H54 (cell line): ENCODE data around the gene SERHL2.

ENCODE experiments used
- DNase-seq: peaks from one replicate; pipeline ENCODE4 v3.0.0; 2011; ENCODE audit warnings: low spot score, mixed read lengths; ENCODE audit not compliant: insufficient read length
- FAIRE-seq: peaks from 3 replicates; lab custom pipeline; 2011; peaks lifted over from hg19 to GRCh38; lab: Jason Lieb, UNC
- POLR2A ChIP-seq: IDR thresholded peaks from 2 replicates; pipeline ENCODE4 v1.6.1; 2011; ENCODE audit warnings: low read depth, mild to moderate bottlenecking, low read length

The SERHL2 gene

GRCh38 chr22:42617155-42617983 lies 63.6 kb downstream of the SERHL2 start:
- TF ChIP-seq POLR2A, result no peak
- no peak for DNase-seq
- no peak for FAIRE-seq

GRCh38 chr22:42619261-42620063 lies 65.7 kb downstream of the SERHL2 start:
- TF ChIP-seq POLR2A, result no peak
- FAIRE-seq, result no peak
- DNase-seq, result no peak

GRCh38 chr22:42620084-42620483 lies 66.3 kb downstream of the SERHL2 start:
- DNase-seq (no peak), FAIRE-seq (no peak)
- TF ChIP-seq POLR2A, result no peak

- TF ChIP-seq POLR2A, result no peak
- DNase-seq (no peak), FAIRE-seq (no peak)
Observed at GRCh38 chr22:42621505-42622002, 67.8 kb downstream of the SERHL2 start.

- DNase-seq (no peak), FAIRE-seq (no peak)
- no peak for TF ChIP-seq POLR2A
Observed at GRCh38 chr22:42622061-42622710, 68.4 kb downstream of the SERHL2 start.

GRCh38 chr22:42623301-42623751 lies 69.6 kb downstream of the SERHL2 start:
- DNase-seq, result no peak
- no peak for FAIRE-seq

More at GRCh38 chr22:42623301-42623751, 69.6 kb downstream of the SERHL2 start:
- TF ChIP-seq POLR2A, result no peak
